WTC11 (cell line): ENCODE results near the gene CEP76.

Experiments used
- ATF3 ChIP-seq: sonication (generic); formaldehyde crosslinking; conservative IDR thresholded peaks from 2 replicates; pipeline ENCODE4 v1.8.1; 2022; ENCODE audit warnings: mild to moderate bottlenecking, missing genetic modification reagents
- CREB1 ChIP-seq: sonication (generic); formaldehyde crosslinking; IDR thresholded peaks from 2 replicates; pipeline ENCODE4 v1.8.0; 2023; ENCODE audit warnings: mild to moderate bottlenecking, missing genetic modification reagents
- CREM ChIP-seq: sonication (generic); formaldehyde crosslinking; IDR thresholded peaks from 2 replicates; pipeline ENCODE4 v1.8.1; 2022; ENCODE audit warnings: mild to moderate bottlenecking, missing genetic modification reagents, moderate library complexity
- JAZF1 ChIP-seq: fragments of 250-450 bp; sonication (Bioruptor Pico); IDR thresholded peaks from 2 replicates; pipeline ENCODE4 v1.9.0; 2021; ENCODE audit warnings: moderate library complexity, mild to moderate bottlenecking, inconsistent platforms
- JUN ChIP-seq: sonication (generic); formaldehyde crosslinking; IDR thresholded peaks from 2 replicates; pipeline ENCODE4 v1.8.0; 2023; ENCODE audit warnings: mild to moderate bottlenecking, missing genetic modification reagents
- KAT7 ChIP-seq: sonication (generic); formaldehyde crosslinking; IDR thresholded peaks from 2 replicates; pipeline ENCODE4 v1.8.1; 2023; ENCODE audit warnings: missing genetic modification reagents, mild to moderate bottlenecking, borderline replicate concordance
- MAX ChIP-seq: sonication (generic); formaldehyde crosslinking; IDR thresholded peaks from 2 replicates; pipeline ENCODE4 v1.8.0; 2022; ENCODE audit warnings: mild to moderate bottlenecking, missing genetic modification reagents
- NR2C2 ChIP-seq: sonication (generic); formaldehyde crosslinking; IDR thresholded peaks from 2 replicates; pipeline ENCODE4 v1.8.0; 2022; ENCODE audit warnings: mild to moderate bottlenecking, missing genetic modification reagents
- SMAD3 ChIP-seq: sonication (generic); formaldehyde crosslinking; IDR thresholded peaks from 2 replicates; pipeline ENCODE4 v1.8.0; 2022; ENCODE audit warnings: missing genetic modification reagents, mild to moderate bottlenecking, borderline replicate concordance
- ZNF121 ChIP-seq: sonication (generic); formaldehyde crosslinking; IDR thresholded peaks from 2 replicates; pipeline ENCODE4 v1.8.0; 2023; ENCODE audit warnings: missing genetic modification reagents
- ZSCAN18 ChIP-seq: fragments of 250-450 bp; sonication (Bioruptor Pico); IDR thresholded peaks from 2 replicates; pipeline ENCODE4 v2.1.2; 2022; ENCODE audit warnings: mild to moderate bottlenecking, moderate library complexity
- TF ChIP-seq, protein P1 (sequence below): fragments of 200-600 bp; IDR thresholded peaks from 2 replicates; pipeline ENCODE4 v1.8.0; 2022; ENCODE audit warnings: antibody characterized with exemption
- TF ChIP-seq, protein P2 (sequence below): sonication (generic); formaldehyde crosslinking; IDR thresholded peaks from 2 replicates; pipeline ENCODE4 v1.8.1; 2023; ENCODE audit warnings: mild to moderate bottlenecking, missing genetic modification reagents, moderate library complexity
- TF ChIP-seq, protein P3 (sequence below): sonication (generic); formaldehyde crosslinking; conservative IDR thresholded peaks from 2 replicates; pipeline ENCODE4 v1.8.1; 2023; ENCODE audit warnings: mild to moderate bottlenecking, low read depth, missing genetic modification reagents, moderate library complexity

- TF ChIP-seq, protein P1, sequence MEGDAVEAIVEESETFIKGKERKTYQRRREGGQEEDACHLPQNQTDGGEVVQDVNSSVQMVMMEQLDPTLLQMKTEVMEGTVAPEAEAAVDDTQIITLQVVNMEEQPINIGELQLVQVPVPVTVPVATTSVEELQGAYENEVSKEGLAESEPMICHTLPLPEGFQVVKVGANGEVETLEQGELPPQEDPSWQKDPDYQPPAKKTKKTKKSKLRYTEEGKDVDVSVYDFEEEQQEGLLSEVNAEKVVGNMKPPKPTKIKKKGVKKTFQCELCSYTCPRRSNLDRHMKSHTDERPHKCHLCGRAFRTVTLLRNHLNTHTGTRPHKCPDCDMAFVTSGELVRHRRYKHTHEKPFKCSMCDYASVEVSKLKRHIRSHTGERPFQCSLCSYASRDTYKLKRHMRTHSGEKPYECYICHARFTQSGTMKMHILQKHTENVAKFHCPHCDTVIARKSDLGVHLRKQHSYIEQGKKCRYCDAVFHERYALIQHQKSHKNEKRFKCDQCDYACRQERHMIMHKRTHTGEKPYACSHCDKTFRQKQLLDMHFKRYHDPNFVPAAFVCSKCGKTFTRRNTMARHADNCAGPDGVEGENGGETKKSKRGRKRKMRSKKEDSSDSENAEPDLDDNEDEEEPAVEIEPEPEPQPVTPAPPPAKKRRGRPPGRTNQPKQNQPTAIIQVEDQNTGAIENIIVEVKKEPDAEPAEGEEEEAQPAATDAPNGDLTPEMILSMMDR, result no peak
- TF ChIP-seq KAT7 (CRISPR knock-in tag), result no peak
- TF ChIP-seq CREB1 (CRISPR knock-in tag), result no peak
- TF ChIP-seq, protein P2, sequence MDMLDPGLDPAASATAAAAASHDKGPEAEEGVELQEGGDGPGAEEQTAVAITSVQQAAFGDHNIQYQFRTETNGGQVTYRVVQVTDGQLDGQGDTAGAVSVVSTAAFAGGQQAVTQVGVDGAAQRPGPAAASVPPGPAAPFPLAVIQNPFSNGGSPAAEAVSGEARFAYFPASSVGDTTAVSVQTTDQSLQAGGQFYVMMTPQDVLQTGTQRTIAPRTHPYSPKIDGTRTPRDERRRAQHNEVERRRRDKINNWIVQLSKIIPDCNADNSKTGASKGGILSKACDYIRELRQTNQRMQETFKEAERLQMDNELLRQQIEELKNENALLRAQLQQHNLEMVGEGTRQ (CRISPR knock-in tag), result no peak
- TF ChIP-seq JUN (CRISPR knock-in tag), result no peak
- TF ChIP-seq ATF3 (CRISPR knock-in tag), result no peak
- no peak for TF ChIP-seq ZSCAN18
- no peak for TF ChIP-seq NR2C2 (CRISPR knock-in tag)
- TF ChIP-seq, protein P3, sequence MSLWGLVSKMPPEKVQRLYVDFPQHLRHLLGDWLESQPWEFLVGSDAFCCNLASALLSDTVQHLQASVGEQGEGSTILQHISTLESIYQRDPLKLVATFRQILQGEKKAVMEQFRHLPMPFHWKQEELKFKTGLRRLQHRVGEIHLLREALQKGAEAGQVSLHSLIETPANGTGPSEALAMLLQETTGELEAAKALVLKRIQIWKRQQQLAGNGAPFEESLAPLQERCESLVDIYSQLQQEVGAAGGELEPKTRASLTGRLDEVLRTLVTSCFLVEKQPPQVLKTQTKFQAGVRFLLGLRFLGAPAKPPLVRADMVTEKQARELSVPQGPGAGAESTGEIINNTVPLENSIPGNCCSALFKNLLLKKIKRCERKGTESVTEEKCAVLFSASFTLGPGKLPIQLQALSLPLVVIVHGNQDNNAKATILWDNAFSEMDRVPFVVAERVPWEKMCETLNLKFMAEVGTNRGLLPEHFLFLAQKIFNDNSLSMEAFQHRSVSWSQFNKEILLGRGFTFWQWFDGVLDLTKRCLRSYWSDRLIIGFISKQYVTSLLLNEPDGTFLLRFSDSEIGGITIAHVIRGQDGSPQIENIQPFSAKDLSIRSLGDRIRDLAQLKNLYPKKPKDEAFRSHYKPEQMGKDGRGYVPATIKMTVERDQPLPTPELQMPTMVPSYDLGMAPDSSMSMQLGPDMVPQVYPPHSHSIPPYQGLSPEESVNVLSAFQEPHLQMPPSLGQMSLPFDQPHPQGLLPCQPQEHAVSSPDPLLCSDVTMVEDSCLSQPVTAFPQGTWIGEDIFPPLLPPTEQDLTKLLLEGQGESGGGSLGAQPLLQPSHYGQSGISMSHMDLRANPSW (CRISPR knock-in tag), result no peak
- no peak for TF ChIP-seq CREM (CRISPR knock-in tag)
- no peak for TF ChIP-seq SMAD3 (CRISPR knock-in tag)
- TF ChIP-seq MAX, result no peak
- TF ChIP-seq JAZF1 (CRISPR knock-in tag), result no peak
- TF ChIP-seq ZNF121, result no peak
These were observed 50.9 kb downstream of the CEP76 start for GRCh38 chr18:12651651-12652050.
